BLaER1 (cell line): ENCODE data around the gene APLF.
A peak's percentile ranks its signal among the peaks of the same experiment; 100 is the strongest.
"Not testable (repeated sequence)": the region's sequence is repeated elsewhere in the genome, so short reads cannot be mapped to it uniquely, and the experiment has no call there.

Experiments used
- H3K27ac ChIP-seq: shearing (Covaris generic); formaldehyde crosslinking; 2 replicates; pipeline ENCODE4 v1.8.1; 2022
- H3K27me3 ChIP-seq: shearing (Covaris generic); formaldehyde crosslinking; 2 replicates; pipeline ENCODE4 v1.8.1; 2022
- H3K36me3 ChIP-seq: shearing (Covaris generic); formaldehyde crosslinking; 2 replicates; pipeline ENCODE4 v1.8.1; 2022
- H3K4me1 ChIP-seq: shearing (Covaris generic); formaldehyde crosslinking; 2 replicates; pipeline ENCODE4 v1.8.1; 2022
- H3K4me2 ChIP-seq: shearing (Covaris generic); formaldehyde crosslinking; 2 replicates; pipeline ENCODE4 v1.8.1; 2022
- H3K4me3 ChIP-seq: shearing (Covaris generic); formaldehyde crosslinking; 2 replicates; pipeline ENCODE4 v1.8.1; 2022
- H3K9ac ChIP-seq: shearing (Covaris generic); formaldehyde crosslinking; 2 replicates; pipeline ENCODE4 v1.8.1; 2022
- H3K9me3 ChIP-seq: shearing (Covaris generic); formaldehyde crosslinking; 2 replicates; pipeline ENCODE4 v1.8.1; 2022
- H4K20me1 ChIP-seq: shearing (Covaris generic); formaldehyde crosslinking; 2 replicates; pipeline ENCODE4 v1.8.1; 2022
- Cebpa-rat ChIP-seq: shearing (Covaris generic); IDR thresholded peaks from 2 replicates; pipeline ENCODE4 v1.8.1; 2022

Gene APLF

DNA sequence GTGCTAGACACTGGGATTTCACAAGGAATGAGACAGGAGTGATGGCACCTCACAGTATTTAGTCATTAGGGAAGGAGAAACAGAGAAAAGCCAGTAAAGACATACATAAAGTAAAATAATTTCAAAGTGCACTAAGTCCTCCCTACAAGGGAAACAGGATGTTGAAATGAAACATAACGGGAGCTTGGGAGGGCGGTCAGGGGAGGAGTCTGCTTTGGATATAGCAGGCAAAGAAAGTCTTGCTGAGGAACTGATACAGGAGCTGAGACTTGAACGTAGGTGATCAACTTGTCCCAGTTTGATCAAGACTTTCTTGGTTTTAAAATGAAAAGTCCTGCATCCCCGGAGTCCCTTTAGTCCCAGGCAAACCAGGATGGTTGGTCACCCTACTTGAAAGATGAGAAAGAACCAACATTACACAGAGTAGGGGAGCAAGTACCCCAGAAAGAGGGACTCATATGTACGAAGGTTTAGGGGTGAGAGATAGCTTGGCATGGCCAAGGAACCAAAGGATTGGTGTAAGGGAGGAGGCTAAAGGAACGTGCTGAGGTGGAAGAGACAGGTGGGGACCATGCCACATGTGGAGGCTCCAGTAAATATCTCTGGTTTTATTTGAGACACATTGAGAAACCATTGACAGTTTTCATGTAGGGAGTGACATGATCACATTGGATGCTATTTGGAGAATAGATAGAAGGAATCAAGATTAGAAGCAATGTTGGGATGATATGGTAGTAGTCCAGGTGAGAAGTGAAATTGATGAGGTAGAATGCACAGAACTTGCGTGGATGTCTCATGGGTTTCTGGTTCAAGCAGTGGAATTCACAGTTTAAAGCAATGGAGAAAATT, 28.7 kb upstream of the APLF start:
- TF ChIP-seq Cebpa-rat, result no peak
- no peak overlapping the region for H3K9ac ChIP-seq
- H4K20me1 ChIP-seq, result no peaks in the 10 kb centered on the region
- peaks cover 1% of the 10 kb centered on the region for H3K9me3 ChIP-seq
- peaks cover 44% of the 10 kb centered on the region for H3K4me1 ChIP-seq
- no peaks in the 10 kb centered on the region for H3K36me3 ChIP-seq
- no peak overlapping the region for H3K27ac ChIP-seq
- H3K4me2 ChIP-seq, result peak overlapping the region; percentile 32
- no peak overlapping the region for H3K4me3 ChIP-seq
- no peaks in the 10 kb centered on the region for H3K27me3 ChIP-seq

- H3K4me1 ChIP-seq, result peaks cover 36% of the 10 kb centered on the region
- H3K36me3 ChIP-seq, result no peaks in the 10 kb centered on the region
- H4K20me1 ChIP-seq, result no peaks in the 10 kb centered on the region
- no peak overlapping the region for H3K9ac ChIP-seq
- H3K9me3 ChIP-seq, result no peaks in the 10 kb centered on the region
- H3K27ac ChIP-seq, result 0 out of 2 replicates have a peak overlapping the region, but pooled peaks have one; percentile 6
- H3K4me3 ChIP-seq, result no peak overlapping the region
- H3K27me3 ChIP-seq, result no peaks in the 10 kb centered on the region
- peak overlapping the region; percentile 45 for H3K4me2 ChIP-seq
- peak; percentile 81; the same call in 1 of the 2 replicates for TF ChIP-seq Cebpa-rat
These were observed 26.0 kb upstream of the APLF start for GRCh38 chr2:68441179-68441993.

DNA sequence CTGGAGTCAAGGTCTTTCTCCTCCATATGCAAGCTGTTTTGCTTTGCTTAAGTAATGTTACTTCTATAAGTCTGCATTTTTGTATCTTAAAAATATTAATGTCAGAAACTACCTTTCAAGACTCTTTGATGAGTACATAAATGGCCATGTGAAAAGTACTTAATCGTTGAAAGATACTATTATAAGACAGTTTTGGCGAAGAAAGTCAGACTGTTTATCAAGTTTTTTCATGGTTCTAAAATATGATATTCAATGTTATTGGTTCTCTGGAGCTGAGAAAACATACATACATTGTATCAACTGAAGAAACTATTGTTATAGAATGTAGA, 25.4 kb upstream of the APLF start:
- Histone ChIP-seq H3K4me1 (peaks cover 30% of the 10 kb centered on the region), H3K27me3 (no peaks in the 10 kb centered on the region), H3K36me3 (no peaks in the 10 kb centered on the region), H4K20me1 (no peaks in the 10 kb centered on the region), H3K27ac (no peak overlapping the region), H3K9me3 (0 out of 2 replicates have a peak, but pooled peaks cover under 1% of the 10 kb centered on the region), H3K9ac (no peak overlapping the region), H3K4me3 (no peak overlapping the region), H3K4me2 (no peak overlapping the region)
- TF ChIP-seq Cebpa-rat, result no peak

DNA sequence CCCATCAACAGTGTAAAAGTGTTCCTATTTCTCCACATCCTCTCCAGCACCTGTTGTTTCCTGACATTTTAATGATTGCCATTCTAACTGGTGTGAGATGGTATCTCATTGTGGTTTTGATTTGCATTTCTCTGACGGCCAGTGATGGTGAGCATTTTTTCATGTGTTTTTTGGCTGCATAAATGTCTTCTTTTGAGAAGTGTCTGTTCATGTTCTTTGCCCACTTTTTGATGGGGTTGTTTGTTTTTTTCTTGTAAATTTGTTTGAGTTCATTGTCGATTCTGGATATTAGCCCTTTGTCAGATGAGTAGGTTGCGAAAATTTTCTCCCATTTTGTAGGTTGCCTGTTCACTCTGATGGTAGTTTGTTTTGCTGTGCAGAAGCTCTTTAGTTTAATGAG, 21.0 kb upstream of the APLF start:
- H3K27ac ChIP-seq, H3K27me3 ChIP-seq, H3K36me3 ChIP-seq, H4K20me1 ChIP-seq, H3K4me2 ChIP-seq, H3K9ac ChIP-seq, H3K4me3 ChIP-seq, H3K4me1 ChIP-seq: not testable (repeated sequence)
- H3K9me3 ChIP-seq, result peaks cover 23% of the 10 kb centered on the region

DNA sequence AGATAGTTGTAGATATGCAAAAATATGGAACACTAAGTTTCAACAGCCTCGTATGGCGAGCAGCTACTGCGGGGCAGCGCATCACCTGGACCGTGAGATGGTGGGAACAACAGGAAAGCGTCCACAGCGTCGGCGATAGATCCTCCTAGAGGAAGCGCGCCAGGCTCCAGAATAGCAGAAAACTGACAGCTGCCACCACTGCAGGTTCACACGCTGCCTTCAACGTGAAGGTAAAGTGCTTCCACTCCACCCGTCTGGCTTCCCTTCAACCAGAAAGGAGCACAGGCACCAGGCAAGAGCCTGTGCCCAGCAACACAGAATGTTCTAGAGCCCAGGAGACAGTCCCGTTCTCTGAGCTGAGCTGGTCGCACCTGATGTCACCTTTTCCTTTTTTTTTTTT, 20.3 kb upstream of the APLF start:
- no peaks in the 10 kb centered on the region for H3K27me3 ChIP-seq
- no peak overlapping the region for H3K9ac ChIP-seq
- H3K4me1 ChIP-seq, result no peaks in the 10 kb centered on the region
- no peak overlapping the region for H3K4me2 ChIP-seq
- H3K27ac ChIP-seq, result no peak overlapping the region
- no peak overlapping the region for H3K4me3 ChIP-seq
- TF ChIP-seq Cebpa-rat, result no peak
- peaks cover 23% of the 10 kb centered on the region for H3K9me3 ChIP-seq
- no peaks in the 10 kb centered on the region for H4K20me1 ChIP-seq
- H3K36me3 ChIP-seq, result no peaks in the 10 kb centered on the region

- no peaks in the 10 kb centered on the region for H3K27me3 ChIP-seq
- no peak overlapping the region for H3K27ac ChIP-seq
- no peak for TF ChIP-seq Cebpa-rat
These were observed 18.4 kb upstream of the APLF start for GRCh38 chr2:68448671-68449653.

GRCh38 chr2:68452158-68452900, 15.1 kb upstream of the APLF start:
- H3K9ac ChIP-seq, result no peak overlapping the region
- H3K4me1 ChIP-seq, result no peaks in the 10 kb centered on the region
- H3K27ac ChIP-seq, result no peak overlapping the region
- no peaks in the 10 kb centered on the region for H4K20me1 ChIP-seq
- H3K4me3 ChIP-seq, result no peak overlapping the region
- no peaks in the 10 kb centered on the region for H3K27me3 ChIP-seq
- no peak overlapping the region for H3K4me2 ChIP-seq
- TF ChIP-seq Cebpa-rat, result no peak
- peaks cover 20% of the 10 kb centered on the region for H3K9me3 ChIP-seq
- no peaks in the 10 kb centered on the region for H3K36me3 ChIP-seq

More at GRCh38 chr2:68448671-68449653, 18.4 kb upstream of the APLF start:
- Histone ChIP-seq H4K20me1 (no peaks in the 10 kb centered on the region), H3K9ac (no peak overlapping the region), H3K36me3 (no peaks in the 10 kb centered on the region), H3K4me3 (no peak overlapping the region), H3K4me2 (no peak overlapping the region), H3K4me1 (no peaks in the 10 kb centered on the region), H3K9me3 (peaks cover 23% of the 10 kb centered on the region)

- H3K4me2 ChIP-seq, result no peak overlapping the region
- peaks cover 4% of the 10 kb centered on the region for H3K9me3 ChIP-seq
- H3K4me3 ChIP-seq, result no peak overlapping the region
- no peaks in the 10 kb centered on the region for H3K27me3 ChIP-seq
- no peak overlapping the region for H3K9ac ChIP-seq
- H3K27ac ChIP-seq, result no peak overlapping the region
- TF ChIP-seq Cebpa-rat, result no peak
- H4K20me1 ChIP-seq, result no peaks in the 10 kb centered on the region
- no peaks in the 10 kb centered on the region for H3K36me3 ChIP-seq
- no peaks in the 10 kb centered on the region for H3K4me1 ChIP-seq
These were observed 13.5 kb upstream of the APLF start for GRCh38 chr2:68453761-68454360.

DNA sequence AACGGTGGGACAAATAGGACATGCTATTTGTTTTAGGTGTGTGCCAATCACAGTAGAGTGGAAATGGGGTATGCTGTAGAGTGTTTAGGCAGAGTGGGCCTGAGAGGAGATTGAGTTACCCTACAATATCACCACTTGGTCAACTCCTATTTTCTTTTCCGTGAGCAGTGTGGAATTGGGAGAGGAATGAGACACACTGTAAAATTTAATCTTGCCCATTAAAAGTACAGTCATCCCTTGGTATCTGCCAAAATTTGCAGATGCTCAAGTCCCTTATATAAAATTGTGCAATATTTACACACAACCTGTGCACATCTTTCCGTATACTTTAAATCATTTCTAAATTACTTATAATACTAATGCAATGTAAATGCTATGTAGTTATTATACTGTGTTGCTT, 12.7 kb upstream of the APLF start:
- no peak overlapping the region for H3K4me3 ChIP-seq
- no peaks in the 10 kb centered on the region for H3K9me3 ChIP-seq

More for the DNA sequence above, 12.7 kb upstream of the APLF start:
- no peaks in the 10 kb centered on the region for H3K36me3 ChIP-seq
- H4K20me1 ChIP-seq, result no peaks in the 10 kb centered on the region
- H3K4me2 ChIP-seq, result no peak overlapping the region
- no peaks in the 10 kb centered on the region for H3K27me3 ChIP-seq
- no peak overlapping the region for H3K9ac ChIP-seq
- no peak overlapping the region for H3K27ac ChIP-seq
- TF ChIP-seq Cebpa-rat, result no peak
- H3K4me1 ChIP-seq, result no peaks in the 10 kb centered on the region
